NT2/D1 (cell line): ENCODE data around the gene SPPL2C.
A peak's percentile ranks its signal among the peaks of the same experiment; 100 is the strongest.

ENCODE experiments used
- DNase-seq: peaks from one replicate; pipeline ENCODE4 v3.0.0-alpha.2; 2011; ENCODE audit warnings: low read depth, low spot score
- H3K27me3 ChIP-seq: 2 replicates; pipeline ENCODE4 v1.6.0; 2011; ENCODE audit warnings: mild to moderate bottlenecking; ENCODE audit not compliant: insufficient read length, insufficient read depth
- H3K36me3 ChIP-seq: 2 replicates; pipeline ENCODE4 v1.6.1; 2011; ENCODE audit warnings: mild to moderate bottlenecking, low read length, mixed read lengths; ENCODE audit not compliant: insufficient read depth, insufficient read length
- H3K4me1 ChIP-seq: 2 replicates; pipeline ENCODE4 v1.5.1; 2011; ENCODE audit not compliant: insufficient read depth, insufficient read length
- H3K4me3 ChIP-seq: 2 replicates; pipeline ENCODE4 v1.5.1; 2011; ENCODE audit warnings: low read depth; ENCODE audit not compliant: insufficient read length
- H3K9ac ChIP-seq: 2 replicates; pipeline ENCODE4 v1.6.0; 2011; ENCODE audit warnings: low read depth; ENCODE audit not compliant: insufficient read length
- H3K9me3 ChIP-seq: 2 replicates; pipeline ENCODE4 v1.5.1; 2011; ENCODE audit warnings: mild to moderate bottlenecking, low read length; ENCODE audit not compliant: insufficient read depth
- SUZ12 ChIP-seq: IDR thresholded peaks from 2 replicates; pipeline ENCODE4 v1.6.1; 2011; ENCODE audit not compliant: insufficient read length, insufficient read depth; ENCODE audit errors: extremely low read depth
- YY1 ChIP-seq: IDR thresholded peaks from 2 replicates; pipeline ENCODE4 v1.6.1; 2011; ENCODE audit not compliant: insufficient read length, insufficient read depth
- ZNF274 ChIP-seq: IDR thresholded peaks from 2 replicates; pipeline ENCODE4 v1.6.1; 2011; ENCODE audit warnings: mild to moderate bottlenecking, low read depth, low read length

SPPL2C gene

GRCh38 chr17:45844695-45845375 is at the start of gene SPPL2C:
SPPL2C (plus strand) TSS chr17:45844881; CDS start chr17:45844907, 26 bp downstream.
- H3K4me1 ChIP-seq, result peaks cover 2% of the 10 kb centered on the region
- no peaks in the 10 kb centered on the region for H3K27me3 ChIP-seq
- no peak for TF ChIP-seq SUZ12
- no peak for TF ChIP-seq YY1
- TF ChIP-seq ZNF274, result no peak
- no peak for DNase-seq
- H3K36me3 ChIP-seq, result no peaks in the 10 kb centered on the region
- H3K9me3 ChIP-seq, result no peaks in the 10 kb centered on the region
- no peak within 1 kb of the TSS for H3K4me3 ChIP-seq
- H3K9ac ChIP-seq, result no peak within 1 kb of the TSS

GRCh38 chr17:45800816-45801215 is 43.9 kb upstream of the SPPL2C start:
- H3K4me1 ChIP-seq, result peaks cover 9% of the 10 kb centered on the region
- DNase-seq, result no peak
- no peaks in the 10 kb centered on the region for H3K9me3 ChIP-seq
- H3K27me3 ChIP-seq, result no peaks in the 10 kb centered on the region
- TF ChIP-seq YY1, result no peak
- no peak for TF ChIP-seq SUZ12
- TF ChIP-seq ZNF274, result no peak
- no peak overlapping the region for H3K4me3 ChIP-seq
- H3K9ac ChIP-seq, result no peak overlapping the region
- H3K36me3 ChIP-seq, result no peaks in the 10 kb centered on the region

GRCh38 chr17:45801421-45801820 is 43.3 kb upstream of the SPPL2C start:
- no peak overlapping the region for H3K9ac ChIP-seq
- no peaks in the 10 kb centered on the region for H3K27me3 ChIP-seq
- H3K36me3 ChIP-seq, result no peaks in the 10 kb centered on the region
- DNase-seq, result no peak
- peaks cover 9% of the 10 kb centered on the region for H3K4me1 ChIP-seq
- no peak overlapping the region for H3K4me3 ChIP-seq
- H3K9me3 ChIP-seq, result no peaks in the 10 kb centered on the region
- TF ChIP-seq YY1, result no peak
- no peak for TF ChIP-seq SUZ12
- no peak for TF ChIP-seq ZNF274

GRCh38 chr17:45808845-45809244 is 35.8 kb upstream of the SPPL2C start:
- TF ChIP-seq YY1 (no peak), SUZ12 (no peak), ZNF274 (no peak)
- no peak overlapping the region for H3K9ac ChIP-seq
- H3K4me3 ChIP-seq, result no peak overlapping the region
- H3K36me3 ChIP-seq, result no peaks in the 10 kb centered on the region
- H3K9me3 ChIP-seq, result 0 out of 2 replicates have a peak, but pooled peaks cover 6% of the 10 kb centered on the region
- peaks cover 5% of the 10 kb centered on the region for H3K27me3 ChIP-seq
- peaks cover 11% of the 10 kb centered on the region for H3K4me1 ChIP-seq
- no peak for DNase-seq

GRCh38 chr17:45809499-45809898 is 35.2 kb upstream of the SPPL2C start:
- DNase-seq, result no peak

GRCh38 chr17:45812102-45812501 is 32.6 kb upstream of the SPPL2C start:
- no peak overlapping the region for H3K9ac ChIP-seq
- peaks cover 12% of the 10 kb centered on the region for H3K27me3 ChIP-seq
- DNase-seq, result no peak
- no peak for TF ChIP-seq ZNF274
- no peak for TF ChIP-seq YY1
- TF ChIP-seq SUZ12, result no peak
- H3K9me3 ChIP-seq, result 0 out of 2 replicates have a peak, but pooled peaks cover 6% of the 10 kb centered on the region
- peaks cover 11% of the 10 kb centered on the region for H3K4me1 ChIP-seq
- no peak overlapping the region for H3K4me3 ChIP-seq
- H3K36me3 ChIP-seq, result no peaks in the 10 kb centered on the region

More at GRCh38 chr17:45809499-45809898, 35.2 kb upstream of the SPPL2C start:
- no peak overlapping the region for H3K4me3 ChIP-seq
- 0 out of 2 replicates have a peak, but pooled peaks cover 6% of the 10 kb centered on the region for H3K9me3 ChIP-seq
- no peak overlapping the region for H3K9ac ChIP-seq
- TF ChIP-seq ZNF274, result no peak
- no peak for TF ChIP-seq SUZ12
- no peak for TF ChIP-seq YY1
- peaks cover 11% of the 10 kb centered on the region for H3K27me3 ChIP-seq
- H3K36me3 ChIP-seq, result no peaks in the 10 kb centered on the region
- peaks cover 11% of the 10 kb centered on the region for H3K4me1 ChIP-seq

GRCh38 chr17:45813048-45813725 is 31.5 kb upstream of the SPPL2C start:
- Histone ChIP-seq H3K9ac (peak overlapping the region; percentile 76), H3K9me3 (0 out of 2 replicates have a peak, but pooled peaks cover 6% of the 10 kb centered on the region), H3K27me3 (peaks cover 12% of the 10 kb centered on the region), H3K4me1 (peaks cover 11% of the 10 kb centered on the region), H3K36me3 (no peaks in the 10 kb centered on the region), H3K4me3 (no peak overlapping the region)
- TF ChIP-seq SUZ12 (no peak), ZNF274 (no peak), YY1 (no peak)
- DNase-seq, result peak; percentile 59
